Colonic mucosa (tissue), 4 donors: ENCODE measurements around the gene ATIC. TPM values are rescaled to one million over a fixed set of nuclear protein-coding genes. Genes with fewer than 3 reads are reported as not detected.

ENCODE experiments used
- DNase-seq: peaks from one replicate; pipeline ENCODE4 v3.0.0-alpha.2; 2020
- H3K27ac ChIP-seq: fragments of 200-600 bp; one replicate; pipeline ENCODE4 v1.8.0; 2021
- H3K27me3 ChIP-seq: fragments of 200-600 bp; one replicate; pipeline ENCODE4 v1.8.0; 2021
- H3K36me3 ChIP-seq: fragments of 200-600 bp; one replicate; pipeline ENCODE4 v1.8.0; 2021
- H3K4me1 ChIP-seq: fragments of 200-600 bp; one replicate; pipeline ENCODE4 v1.8.0; 2021; ENCODE audit warnings: mild to moderate bottlenecking
- H3K4me3 ChIP-seq: fragments of 200-600 bp; one replicate; pipeline ENCODE4 v1.8.0; 2021
- H3K9ac ChIP-seq, 2 donors: one replicate each; pipeline ENCODE4 v1.7.0; 2013; ENCODE audit warnings: control low read depth in 2 of 2, low read depth in 2 of 2, low read length in 2 of 2
- H3K9me3 ChIP-seq: fragments of 200-600 bp; one replicate; pipeline ENCODE4 v1.8.0; 2021
- CTCF ChIP-seq: fragments of 200-600 bp; IDR thresholded peaks from one replicate; pipeline ENCODE4 v1.8.0; 2022; ENCODE audit warnings: antibody characterized with exemption, mild to moderate bottlenecking
- intact Hi-C: fragments of 100-400 bp; cut with DNase I; formaldehyde crosslinking; loops from one replicate; pipeline ENCODE4 v1.14.1; 2022
- total RNA-seq, 2 donors: library from RNA; stranded (reverse); fragmentation: NEBNext Ultra II Directional in 1 of 2; extraction: Animal tissue kit (Norgen Biotek cat#: 25700) in 1 of 2; gene quantifications; one replicate each; pipeline ENCODE4 v1.2.1, GENCODE V29; 2021
- donor health status: healthy.
- donor health status: DM: no; HTN: no; CAD: no.
- donor health status: DM: no; HTN: no; CAD: no.

The ATIC gene
- total RNA-seq, 2 donors from 2014 or later: 68.8 to 148 TPM

- intact Hi-C loops: no loop called here
- Histone ChIP-seq H3K27me3 (no peaks in the 10 kb centered on the region), H3K9me3 (no peaks in the 10 kb centered on the region), H3K9ac (no peak overlapping the region), H3K4me3 (no peak overlapping the region), H3K4me1 (no peaks in the 10 kb centered on the region), H3K27ac (no peak overlapping the region), H3K36me3 (no peaks in the 10 kb centered on the region)
- TF ChIP-seq CTCF: no peak
- DNase-seq: no peak
These were observed 50.2 kb downstream of the ATIC start for GRCh38 chr2:215361876-215362561.

- no peaks in the 10 kb centered on the region for H3K36me3 ChIP-seq
- no peak for DNase-seq
- H3K9me3 ChIP-seq: no peaks in the 10 kb centered on the region
- intact Hi-C loops: no loop called here
- H3K27ac ChIP-seq: no peak overlapping the region
- no peak overlapping the region for H3K4me3 ChIP-seq
- no peak overlapping the region for H3K9ac ChIP-seq
- no peaks in the 10 kb centered on the region for H3K27me3 ChIP-seq
- H3K4me1 ChIP-seq: no peaks in the 10 kb centered on the region
- TF ChIP-seq CTCF: no peak
These were observed 50.7 kb downstream of the ATIC start for GRCh38 chr2:215362562-215362904.

DNA sequence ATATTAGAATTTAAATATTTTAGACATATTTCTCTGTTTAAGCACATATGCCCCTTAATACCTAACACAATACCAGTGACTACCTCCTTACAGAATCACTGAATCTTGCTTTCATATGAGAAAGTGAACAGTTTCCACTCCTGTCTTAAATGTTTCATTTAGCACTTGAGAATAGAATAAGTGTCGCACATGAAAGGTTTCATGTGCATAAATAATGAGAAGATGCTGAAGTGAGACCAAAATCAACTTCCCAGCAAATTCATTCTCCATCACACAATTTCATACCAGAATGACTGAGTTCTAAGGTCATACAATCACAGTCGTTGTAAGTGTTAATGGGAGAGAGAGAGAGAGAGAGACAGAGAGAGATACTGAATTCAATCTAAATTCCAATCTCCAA is 51.2 kb downstream of the ATIC start:
- TF ChIP-seq CTCF: no peak
- H3K27me3 ChIP-seq: no peaks in the 10 kb centered on the region
- DNase-seq: no peak
- no peak overlapping the region for H3K4me3 ChIP-seq
- H3K9me3 ChIP-seq: no peaks in the 10 kb centered on the region
- no peaks in the 10 kb centered on the region for H3K36me3 ChIP-seq
- no peak overlapping the region for H3K27ac ChIP-seq
- no peaks in the 10 kb centered on the region for H3K4me1 ChIP-seq
- H3K9ac ChIP-seq: no peak overlapping the region
- intact Hi-C loops: no loop called here

- no peak for DNase-seq
- H3K36me3 ChIP-seq: no peaks in the 10 kb centered on the region
- H3K27me3 ChIP-seq: no peaks in the 10 kb centered on the region
- no peak overlapping the region for H3K4me3 ChIP-seq
- no peak overlapping the region for H3K9ac ChIP-seq
- no peaks in the 10 kb centered on the region for H3K4me1 ChIP-seq
- no peak overlapping the region for H3K27ac ChIP-seq
- intact Hi-C loops: no loop called here
- no peaks in the 10 kb centered on the region for H3K9me3 ChIP-seq
- TF ChIP-seq CTCF: no peak
These were observed 51.8 kb downstream of the ATIC start for GRCh38 chr2:215363461-215364156.

- Histone ChIP-seq H3K27ac (no peak overlapping the region), H3K27me3 (no peaks in the 10 kb centered on the region), H3K4me1 (no peaks in the 10 kb centered on the region), H3K4me3 (no peak overlapping the region), H3K9ac (no peak overlapping the region), H3K36me3 (no peaks in the 10 kb centered on the region), H3K9me3 (no peaks in the 10 kb centered on the region)
- intact Hi-C loops: no loop called here
- TF ChIP-seq CTCF: no peak
- DNase-seq: no peak
These were observed 52.6 kb downstream of the ATIC start for GRCh38 chr2:215364157-215365155.
